HG03045 (cell line): ENCODE results near the gene MAMDC4.

ENCODE experiments used
- ATAC-seq: cut with Tn5 transposase; IDR thresholded peaks from one replicate; pipeline ENCODE4 v1.9.1; 2021; ENCODE audit warnings: mild to moderate bottlenecking, moderate library complexity; ENCODE audit not compliant: unreplicated experiment

Gene MAMDC4

DNA sequence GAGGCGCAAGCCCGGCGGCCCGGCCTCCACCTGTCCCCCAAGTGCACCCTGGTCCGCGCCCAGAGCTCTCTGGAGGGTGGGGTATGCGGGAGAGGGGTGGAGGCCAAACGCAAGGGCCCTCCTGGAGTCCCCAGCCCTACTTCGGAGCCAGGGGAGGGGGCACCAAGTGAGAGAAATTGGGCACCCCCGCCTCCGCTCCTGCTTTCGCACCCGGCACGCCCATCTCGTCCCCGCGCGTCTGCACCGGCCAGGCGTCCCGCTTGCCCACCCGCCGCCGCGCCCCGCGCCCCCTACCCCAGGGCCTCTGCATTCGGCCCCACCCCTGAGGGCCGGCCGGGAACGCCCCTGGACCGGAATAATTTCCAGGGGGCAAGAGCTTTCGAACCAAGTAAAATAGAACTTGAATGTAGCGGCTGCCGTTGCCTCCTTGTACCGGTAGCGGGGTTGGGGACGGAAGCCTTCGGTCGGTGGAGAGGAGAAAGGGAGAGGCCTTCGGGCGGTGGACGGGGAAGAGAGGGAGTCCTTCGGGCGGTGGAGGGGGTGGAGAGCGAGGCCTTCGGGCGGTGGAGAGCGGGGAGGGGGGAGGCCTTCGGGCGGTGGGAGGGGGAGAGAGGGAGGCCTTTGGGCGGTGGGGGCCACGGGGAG lies 3.6 kb upstream of the MAMDC4 start:
- ATAC-seq = peak; percentile 6

DNA sequence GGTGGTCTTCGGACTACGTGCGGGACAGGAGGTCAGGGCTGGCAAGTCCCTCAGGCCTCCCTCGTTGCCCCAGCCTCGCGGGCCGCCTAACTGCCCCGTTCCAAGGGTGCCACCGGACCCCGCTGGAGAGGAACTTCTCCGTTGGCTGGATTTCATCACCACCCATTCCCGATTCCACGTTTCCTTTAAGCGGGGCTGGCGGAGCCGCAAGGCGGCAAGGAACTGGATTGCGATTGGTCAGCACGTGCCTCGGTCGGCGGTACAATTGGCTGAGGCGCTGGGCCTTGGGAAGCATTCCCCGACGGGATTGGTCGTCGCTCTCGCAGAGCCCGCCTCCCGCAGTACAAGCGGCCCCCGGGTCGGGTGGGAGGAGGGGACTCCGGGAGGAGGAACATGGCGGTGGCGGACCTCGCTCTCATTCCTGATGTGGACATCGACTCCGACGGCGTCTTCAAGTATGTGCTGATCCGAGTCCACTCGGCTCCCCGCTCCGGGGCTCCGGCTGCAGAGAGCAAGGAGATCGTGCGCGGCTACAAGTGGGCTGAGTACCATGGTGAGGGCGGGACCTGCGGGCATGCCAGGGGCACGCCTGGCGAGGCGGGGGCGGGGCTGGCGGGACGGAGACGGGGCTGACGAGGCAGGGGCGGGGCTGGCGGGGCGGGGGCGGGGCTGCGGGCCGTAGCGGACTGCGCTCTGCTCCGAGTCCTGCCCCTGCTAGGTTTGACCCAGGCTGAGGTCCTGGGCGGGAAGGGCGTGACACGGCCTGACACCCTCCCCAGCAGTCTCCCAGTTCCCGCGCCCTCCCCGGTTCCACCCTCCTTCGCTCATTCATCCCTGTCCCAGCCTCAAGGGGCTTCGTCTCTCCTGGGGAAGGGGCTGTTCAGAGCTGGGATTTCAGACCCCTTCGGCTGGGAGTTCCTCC lies 2.8 kb upstream of the MAMDC4 start, which contains the start of gene PHPT1:
Gene PHPT1 (plus strand): TSS at position 372 of the 922 bp plus-strand sequence. CDS start 22 bp downstream, at position 394.
- peak; percentile 78 for ATAC-seq

GRCh38 chr9:136849960-136850865 lies 1.9 kb upstream of the MAMDC4 start:
- no peak for ATAC-seq

DNA sequence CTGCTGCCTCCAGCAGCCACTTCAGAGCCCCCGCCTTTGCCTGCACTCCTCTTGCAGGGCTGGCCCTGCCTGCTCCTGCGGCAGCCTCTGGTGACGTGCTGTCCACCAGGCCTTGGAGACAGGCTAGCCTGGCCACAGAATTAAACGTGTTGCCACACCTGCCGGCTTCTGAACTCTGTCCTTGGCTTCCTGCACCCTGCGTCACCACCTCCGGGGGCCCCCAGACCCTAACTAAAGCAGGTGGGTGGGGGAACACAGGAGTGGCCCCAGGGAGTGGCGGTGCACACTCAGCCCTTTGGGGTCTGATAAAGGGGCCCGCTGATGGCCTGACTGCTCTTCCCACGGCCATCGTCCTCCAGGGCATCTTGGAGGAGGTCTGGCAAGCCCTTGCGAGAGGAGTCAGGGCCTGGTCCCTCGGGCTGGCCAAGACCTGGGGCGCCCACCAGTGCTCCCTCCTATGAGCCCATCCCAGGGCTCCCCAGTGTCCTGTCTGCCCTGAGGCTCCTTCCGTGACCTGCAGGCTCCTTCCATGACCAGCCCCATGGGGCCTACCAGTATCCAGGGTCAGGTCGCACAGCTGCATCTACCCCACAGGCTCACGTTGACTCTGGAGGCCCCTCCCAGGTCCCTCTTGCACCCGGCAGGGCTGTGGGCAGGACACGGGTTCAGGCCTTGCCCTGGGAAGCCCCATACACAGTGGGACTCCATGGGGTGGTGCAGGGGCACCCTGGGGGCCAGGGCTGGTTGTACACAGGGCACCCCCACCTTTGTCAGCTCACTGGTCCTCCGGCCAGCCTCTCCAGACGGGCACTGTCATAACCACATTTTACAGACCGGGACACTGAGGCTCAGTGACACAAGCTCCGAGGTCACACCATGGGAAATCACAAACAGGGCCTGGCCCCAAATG lies 1.0 kb upstream of the MAMDC4 start:
- no peak for ATAC-seq

GRCh38 chr9:136852664-136853595 lies 784 bp downstream of the MAMDC4 start:
- ATAC-seq = no peak

GRCh38 chr9:136853596-136854112 lies 1.5 kb downstream of the MAMDC4 start:
- ATAC-seq = no peak

GRCh38 chr9:136854113-136854841 lies 2.1 kb downstream of the MAMDC4 start:
- ATAC-seq = no peak

- no peak for ATAC-seq
These were observed 2.8 kb downstream of the MAMDC4 start for GRCh38 chr9:136854842-136855460.

DNA sequence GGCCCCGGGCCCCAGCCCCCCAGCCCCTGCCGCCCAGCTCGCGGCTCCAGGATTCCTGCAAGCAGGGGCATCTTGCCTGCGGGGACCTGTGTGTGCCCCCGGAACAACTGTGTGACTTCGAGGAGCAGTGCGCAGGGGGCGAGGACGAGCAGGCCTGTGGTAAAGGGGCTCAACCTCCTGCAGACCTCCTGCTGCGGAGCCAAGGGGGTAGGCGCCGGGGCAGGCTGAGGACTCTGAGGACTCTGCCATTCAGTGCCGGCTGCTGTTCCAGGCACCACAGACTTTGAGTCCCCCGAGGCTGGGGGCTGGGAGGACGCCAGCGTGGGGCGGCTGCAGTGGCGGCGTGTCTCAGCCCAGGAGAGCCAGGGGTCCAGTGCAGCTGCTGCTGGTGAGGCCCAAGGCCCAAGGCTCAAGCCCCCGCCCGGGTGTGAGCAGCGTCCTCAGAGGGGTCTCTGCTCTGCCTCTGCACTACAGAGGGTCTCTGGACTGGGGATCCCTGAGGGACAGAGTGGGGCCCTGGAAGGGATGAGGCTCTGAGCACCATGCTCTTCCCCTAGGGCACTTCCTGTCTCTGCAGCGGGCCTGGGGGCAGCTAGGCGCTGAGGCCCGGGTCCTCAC lies 3.4 kb downstream of the MAMDC4 start:
- ATAC-seq = no peak

- no peak for ATAC-seq
These were observed 3.9 kb downstream of the MAMDC4 start for GRCh38 chr9:136856079-136856476.

- ATAC-seq = no peak
These were observed 4.5 kb downstream of the MAMDC4 start for GRCh38 chr9:136856541-136857141.

GRCh38 chr9:136857166-136857565 lies 5.0 kb downstream of the MAMDC4 start:
- no peak for ATAC-seq

GRCh38 chr9:136857581-136858412 lies 5.7 kb downstream of the MAMDC4 start:
- ATAC-seq = no peak

DNA sequence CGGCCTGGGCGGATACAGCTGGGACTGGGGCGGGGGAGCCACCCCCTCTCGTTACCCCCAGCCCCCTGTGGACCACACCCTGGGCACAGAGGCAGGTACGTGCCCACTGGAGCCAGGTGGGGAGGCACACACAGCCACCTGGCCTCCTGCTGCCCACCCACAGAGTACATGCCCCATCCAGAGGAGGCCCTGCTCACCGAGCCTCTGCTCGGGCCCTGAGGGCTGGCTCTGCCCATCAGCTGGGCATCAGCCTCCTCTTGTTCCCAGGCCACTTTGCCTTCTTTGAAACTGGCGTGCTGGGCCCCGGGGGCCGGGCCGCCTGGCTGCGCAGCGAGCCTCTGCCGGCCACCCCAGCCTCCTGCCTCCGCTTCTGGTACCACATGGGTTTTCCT lies 6.3 kb downstream of the MAMDC4 start:
- no peak for ATAC-seq

DNA sequence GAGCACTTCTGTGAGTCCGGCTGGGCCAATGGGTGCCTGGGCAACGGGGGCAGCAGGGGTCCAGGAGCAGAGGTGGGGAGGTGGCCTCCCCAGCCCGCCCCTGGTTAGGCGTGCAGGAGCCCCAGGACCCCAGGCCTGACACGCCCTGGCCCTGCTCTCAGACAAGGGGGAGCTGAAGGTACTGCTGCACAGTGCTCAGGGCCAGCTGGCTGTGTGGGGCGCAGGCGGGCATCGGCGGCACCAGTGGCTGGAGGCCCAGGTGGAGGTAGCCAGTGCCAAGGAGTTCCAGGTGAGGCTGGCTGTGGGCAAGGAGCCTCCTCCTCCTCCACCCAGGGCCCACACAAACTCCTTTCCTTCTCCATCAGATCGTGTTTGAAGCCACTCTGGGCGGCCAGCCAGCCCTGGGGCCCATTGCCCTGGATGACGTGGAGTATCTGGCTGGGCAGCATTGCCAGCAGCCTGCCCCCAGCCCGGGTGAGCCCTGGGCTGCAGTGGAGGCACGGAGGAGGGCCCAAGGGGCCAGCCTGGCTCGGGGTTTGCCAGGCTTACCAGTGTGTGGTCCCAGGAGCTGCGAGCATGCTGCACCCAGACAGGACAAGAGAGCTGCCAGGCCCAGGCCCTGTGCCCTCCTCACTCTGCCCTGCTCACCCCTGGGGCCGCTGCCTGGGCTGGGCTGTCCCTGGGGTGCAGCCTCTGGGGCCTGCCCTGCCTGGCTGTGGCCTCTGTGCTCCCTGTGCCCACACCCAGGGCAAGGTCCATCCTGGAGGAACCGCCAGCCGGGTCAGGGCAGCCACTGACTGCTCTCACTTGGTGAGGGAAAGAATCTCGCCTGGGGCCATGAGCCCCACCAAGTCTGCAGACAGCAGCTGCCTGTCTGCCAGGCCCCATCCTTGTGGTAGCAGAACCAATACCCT lies 7.0 kb downstream of the MAMDC4 start:
- ATAC-seq = no peak
